AG04450 (cell line): ENCODE measurements around the gene TRPV2. TPM values are rescaled to one million over a fixed set of nuclear protein-coding genes. Genes with fewer than 3 reads are reported as not detected.

ENCODE experiments used
- CTCF ChIA-PET: fragments of 300-600, 350-600 bp; formaldehyde crosslinking; extraction: SDS; loops from one replicate; lab custom pipeline; 2022; ENCODE audit warnings: antibody characterized with exemption, inconsistent platforms; lab: Charles Lee
- POLR2A ChIA-PET: fragments of 350-600 bp; formaldehyde crosslinking; extraction: SDS; loops from one replicate; lab custom pipeline; 2021; ENCODE audit warnings: antibody characterized with exemption, inconsistent platforms; lab: Yijun Ruan, JAX
- DNase-seq: peaks from one replicate; pipeline ENCODE4 v3.0.0-alpha.2; 2011; ENCODE audit warnings: low read depth, low spot score
- H3K27ac ChIP-seq: one replicate; pipeline ENCODE4 v1.5.1; 2012; ENCODE audit warnings: low read depth, low read length, control low read depth
- H3K27me3 ChIP-seq: one replicate; pipeline ENCODE4 v1.6.0; 2012; ENCODE audit warnings: low read length; ENCODE audit not compliant: control insufficient read depth, insufficient read depth
- H3K4me3 ChIP-seq: 2 replicates; pipeline ENCODE4 v1.5.1; 2011; ENCODE audit warnings: mild to moderate bottlenecking, low read depth, low read length, control low read depth
- H3K9me3 ChIP-seq: 2 replicates; pipeline ENCODE4 v1.5.1; 2012; ENCODE audit warnings: low read length; ENCODE audit not compliant: control insufficient read depth, insufficient read depth
- polyA plus RNA-seq: library from polyadenylated mRNA; depleted of rRNA; stranded (reverse); fragments of >200 nt; gene quantifications from 2 replicates; pipeline ENCODE4 v1.2.3, GENCODE V29; 2011
- TF ChIP-seq, protein P1 (sequence below): IDR thresholded peaks from 2 replicates; pipeline ENCODE4 v1.5.1; 2011; ENCODE audit warnings: low read depth, low read length, control low read depth, inconsistent platforms

The TRPV2 gene
- polyA plus RNA-seq, 1 experiment = 30.8 TPM

DNA sequence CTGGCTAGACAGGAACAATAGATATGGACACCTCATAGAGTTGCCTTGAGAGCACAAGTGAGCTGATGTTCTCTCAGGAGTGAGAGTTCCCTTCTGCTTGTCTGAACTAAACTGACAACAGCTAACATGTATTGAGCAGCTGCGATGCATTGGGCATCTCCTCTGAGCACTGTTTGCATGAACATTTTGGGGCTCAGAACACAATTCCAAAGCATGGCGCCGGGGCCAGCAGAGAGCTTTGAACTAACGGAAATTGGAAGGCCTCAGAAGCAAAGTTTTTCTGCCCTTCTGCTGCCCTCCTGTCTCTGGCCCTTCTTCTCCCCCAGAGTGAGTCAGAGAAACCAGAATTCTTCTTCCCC is 38.1 kb downstream of the TRPV2 start:
- TF ChIP-seq, protein P1, sequence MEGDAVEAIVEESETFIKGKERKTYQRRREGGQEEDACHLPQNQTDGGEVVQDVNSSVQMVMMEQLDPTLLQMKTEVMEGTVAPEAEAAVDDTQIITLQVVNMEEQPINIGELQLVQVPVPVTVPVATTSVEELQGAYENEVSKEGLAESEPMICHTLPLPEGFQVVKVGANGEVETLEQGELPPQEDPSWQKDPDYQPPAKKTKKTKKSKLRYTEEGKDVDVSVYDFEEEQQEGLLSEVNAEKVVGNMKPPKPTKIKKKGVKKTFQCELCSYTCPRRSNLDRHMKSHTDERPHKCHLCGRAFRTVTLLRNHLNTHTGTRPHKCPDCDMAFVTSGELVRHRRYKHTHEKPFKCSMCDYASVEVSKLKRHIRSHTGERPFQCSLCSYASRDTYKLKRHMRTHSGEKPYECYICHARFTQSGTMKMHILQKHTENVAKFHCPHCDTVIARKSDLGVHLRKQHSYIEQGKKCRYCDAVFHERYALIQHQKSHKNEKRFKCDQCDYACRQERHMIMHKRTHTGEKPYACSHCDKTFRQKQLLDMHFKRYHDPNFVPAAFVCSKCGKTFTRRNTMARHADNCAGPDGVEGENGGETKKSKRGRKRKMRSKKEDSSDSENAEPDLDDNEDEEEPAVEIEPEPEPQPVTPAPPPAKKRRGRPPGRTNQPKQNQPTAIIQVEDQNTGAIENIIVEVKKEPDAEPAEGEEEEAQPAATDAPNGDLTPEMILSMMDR = no peak
- CTCF ChIA-PET = interaction anchor here (0.5 to 9.6 kb wide), 36 partner anchors 9 to 236 kb away, joined by 3 to 301 read pairs (median 4); partner anchors contain the start of genes LRRC75A and TRPV2
- Histone ChIP-seq H3K4me3 (no peak overlapping the region), H3K27me3 (no peaks in the 10 kb centered on the region), H3K27ac (peak overlapping the region; percentile 31), H3K9me3 (no peaks in the 10 kb centered on the region)
- DNase-seq = no peak
- POLR2A ChIA-PET = interaction anchor here (0.5 to 1.4 kb wide), 5 partner anchors 15 to 73 kb away, joined by 3 to 14 read pairs (median 4); partner anchors contain the start of genes TRPV2 and UBB

DNA sequence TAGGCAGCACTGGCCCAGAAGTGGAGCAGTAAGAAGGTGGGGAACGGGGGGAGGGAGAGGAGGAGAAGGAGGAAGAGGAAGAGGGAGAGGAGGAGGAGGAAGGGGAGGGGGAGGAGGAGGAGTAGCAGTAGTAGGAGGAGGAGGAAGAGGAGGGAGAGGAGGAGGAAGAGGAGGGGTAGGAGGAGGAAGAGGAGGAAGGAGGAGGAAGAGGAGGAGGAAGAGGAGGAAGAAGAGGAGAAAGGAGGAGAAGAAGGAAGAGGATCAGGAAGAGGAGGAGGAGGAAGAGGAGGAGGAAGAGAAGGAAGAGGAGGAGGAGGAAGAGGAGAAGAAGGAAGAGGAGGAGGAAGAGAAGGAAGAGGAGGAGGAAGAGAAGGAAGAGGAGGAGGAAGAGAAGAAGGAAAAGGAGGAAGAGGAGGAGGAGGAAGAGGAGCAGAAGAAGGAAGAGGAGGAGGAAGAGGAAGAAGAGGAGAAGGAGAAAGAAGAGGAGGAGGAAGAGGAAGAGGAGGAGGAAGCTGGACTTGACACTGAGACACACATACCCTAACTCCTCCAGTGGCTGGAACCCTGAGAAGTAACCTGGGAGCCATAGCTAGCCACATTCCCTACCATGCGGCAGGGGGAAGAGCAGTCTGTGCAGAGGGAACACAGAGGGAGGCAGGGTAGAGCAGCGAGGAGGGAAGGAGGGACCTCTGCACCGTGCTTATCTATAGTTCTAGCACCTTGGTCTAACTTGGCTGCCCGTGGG is 40.8 kb downstream of the TRPV2 start:
- CTCF ChIA-PET = interaction anchor here (9.6 kb wide), 1 partner anchor 65 kb away, joined by 301 read pairs; no protein-coding TSS in a partner anchor
- POLR2A ChIA-PET = interaction anchor here (0.6 kb wide), 1 partner anchor 19 kb away, joined by 3 read pairs; no protein-coding TSS in a partner anchor
- no peak for DNase-seq

DNA sequence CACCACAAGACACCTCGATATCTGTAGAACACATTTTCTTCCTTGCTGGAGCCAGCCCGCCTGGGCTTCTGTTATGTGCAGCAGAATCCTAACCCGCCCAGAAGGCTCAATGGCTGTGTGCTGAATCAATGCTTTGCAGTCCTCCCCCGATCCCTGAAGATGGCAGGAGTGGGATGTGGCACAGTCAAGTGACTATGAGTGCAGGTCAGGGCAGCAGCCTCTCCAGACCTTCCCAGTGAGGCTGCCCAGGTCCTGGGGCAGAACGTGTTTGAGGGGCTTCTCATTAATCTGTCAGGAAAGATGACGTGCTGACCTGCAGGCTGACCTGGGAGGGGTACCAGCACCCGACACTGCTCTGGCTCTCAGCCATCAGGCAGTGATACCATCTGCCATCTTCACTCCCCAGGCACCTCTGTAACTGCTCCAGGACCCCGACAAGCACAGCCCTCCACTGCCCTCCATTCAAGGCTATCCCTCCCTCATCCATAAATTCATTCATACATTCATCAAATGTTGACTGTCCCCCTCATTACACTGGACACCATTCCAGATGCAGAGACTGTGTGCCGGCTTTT is 41.5 kb downstream of the TRPV2 start:
- no peaks in the 10 kb centered on the region for H3K9me3 ChIP-seq
- TF ChIP-seq, protein P1 = no peak
- no peak for DNase-seq
- no peaks in the 10 kb centered on the region for H3K27me3 ChIP-seq
- CTCF ChIA-PET = no interaction called here
- H3K27ac ChIP-seq = no peak overlapping the region
- no peak overlapping the region for H3K4me3 ChIP-seq
- POLR2A ChIA-PET = interaction anchor here (0.6 kb wide), 1 partner anchor 18 kb away, joined by 3 read pairs; no protein-coding TSS in a partner anchor

More for the DNA sequence above, 40.8 kb downstream of the TRPV2 start:
- no peaks in the 10 kb centered on the region for H3K27me3 ChIP-seq
- H3K9me3 ChIP-seq = no peaks in the 10 kb centered on the region
- H3K4me3 ChIP-seq = no peak overlapping the region
- TF ChIP-seq, protein P1 = no peak
- no peak overlapping the region for H3K27ac ChIP-seq

DNA sequence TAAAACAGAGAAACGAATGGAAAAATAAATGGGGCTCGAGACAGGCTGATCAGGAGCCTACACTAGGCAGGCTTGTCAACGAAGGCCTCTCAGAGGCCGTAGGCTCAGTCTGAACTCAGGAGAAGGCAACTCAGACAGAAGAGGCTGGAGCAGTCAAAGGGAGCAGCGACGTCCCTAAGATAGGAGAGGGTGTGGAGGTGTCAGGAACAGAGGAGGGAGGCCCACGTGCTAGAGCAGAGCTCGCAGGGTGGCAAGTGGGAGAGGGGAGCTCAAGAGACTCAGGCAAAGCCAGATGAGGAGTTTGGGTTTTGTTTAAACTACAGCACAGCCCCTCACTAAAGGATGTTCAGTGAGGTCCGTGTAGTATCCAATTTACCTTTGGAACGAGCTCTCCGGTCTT is 43.9 kb downstream of the TRPV2 start:
- no peak for DNase-seq
- ChIA-PET CTCF (interaction anchor here (1.7 kb wide), 1 partner anchor 62 kb away, joined by 9 read pairs; no protein-coding TSS in a partner anchor), POLR2A (no interaction called here)
- H3K27ac ChIP-seq = no peak overlapping the region
- H3K4me3 ChIP-seq = no peak overlapping the region
- H3K27me3 ChIP-seq = no peaks in the 10 kb centered on the region
- TF ChIP-seq, protein P1 = no peak
- H3K9me3 ChIP-seq = no peaks in the 10 kb centered on the region
